ENCODE results near the gene RUBCN. TPM values are rescaled to one million over a fixed set of nuclear protein-coding genes. Genes with fewer than 3 reads are reported as not detected.

Gene RUBCN
- total RNA-seq, 2 experiments from 2014 or later, result 45.1 to 56.7 TPM

DNA sequence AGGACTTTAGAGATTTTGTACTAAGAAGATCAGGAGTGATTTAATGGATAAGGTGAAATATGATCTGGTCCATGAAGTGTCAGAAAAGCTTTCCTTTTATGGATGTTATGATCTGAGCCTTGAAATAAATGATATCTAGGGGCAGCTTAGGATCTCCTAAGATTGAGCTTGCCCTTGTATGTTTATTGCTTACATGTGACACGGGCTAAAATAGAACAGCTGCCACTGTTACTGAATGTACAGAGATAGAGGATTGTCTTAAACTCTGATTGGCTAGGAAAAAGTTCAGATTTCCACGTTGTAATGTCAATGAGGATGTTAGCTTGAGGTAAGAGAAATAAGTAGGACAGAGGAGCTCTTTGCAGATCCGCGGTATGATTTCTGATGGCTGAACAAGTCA, 21.8 kb upstream of the RUBCN start:
- H3K4me3 ChIP-seq (ENCODE audit: low read depth, low read length, poor library complexity, severe bottlenecking), result no peak overlapping the region
- no peaks in the 10 kb centered on the region; the same call in 1 of the 2 replicates for H4K20me1 ChIP-seq (ENCODE audit: insufficient read depth, low read length)
- H3K9me3 ChIP-seq (ENCODE audit: low read length), result no peaks in the 10 kb centered on the region
- H2AFZ ChIP-seq (ENCODE audit: low read length), result no peak overlapping the region
- BruUV-seq (replicated peaks), result no TSS peak
- intact Hi-C loops (cut with micrococcal nuclease; ENCODE audit: unreplicated experiment), result no loop called here
- ChIA-PET POLR2A (interaction anchor here (0.6 to 1.6 kb wide), 2 partner anchors 13 to 17 kb away, joined by 4 to 6 read pairs; no protein-coding TSS in a partner anchor), CTCF (ENCODE audit: unreplicated experiment) (no interaction called here)
- no peak overlapping the region for H3K4me2 ChIP-seq (ENCODE audit: low read length)
- peaks cover 25% of the 10 kb centered on the region for H3K79me2 ChIP-seq (ENCODE audit: insufficient read depth, low read depth, low read length)
- H3K4me1 ChIP-seq (ENCODE audit: insufficient read depth, low read length, poor library complexity, severe bottlenecking), result no peaks in the 10 kb centered on the region
- no peak for TF ChIP-seq EZH2phosphoT487 (IDR thresholded peaks at IDR 0.05; ENCODE audit: borderline replicate concordance, low read depth, low read length)
- TF ChIP-seq, protein P1, sequence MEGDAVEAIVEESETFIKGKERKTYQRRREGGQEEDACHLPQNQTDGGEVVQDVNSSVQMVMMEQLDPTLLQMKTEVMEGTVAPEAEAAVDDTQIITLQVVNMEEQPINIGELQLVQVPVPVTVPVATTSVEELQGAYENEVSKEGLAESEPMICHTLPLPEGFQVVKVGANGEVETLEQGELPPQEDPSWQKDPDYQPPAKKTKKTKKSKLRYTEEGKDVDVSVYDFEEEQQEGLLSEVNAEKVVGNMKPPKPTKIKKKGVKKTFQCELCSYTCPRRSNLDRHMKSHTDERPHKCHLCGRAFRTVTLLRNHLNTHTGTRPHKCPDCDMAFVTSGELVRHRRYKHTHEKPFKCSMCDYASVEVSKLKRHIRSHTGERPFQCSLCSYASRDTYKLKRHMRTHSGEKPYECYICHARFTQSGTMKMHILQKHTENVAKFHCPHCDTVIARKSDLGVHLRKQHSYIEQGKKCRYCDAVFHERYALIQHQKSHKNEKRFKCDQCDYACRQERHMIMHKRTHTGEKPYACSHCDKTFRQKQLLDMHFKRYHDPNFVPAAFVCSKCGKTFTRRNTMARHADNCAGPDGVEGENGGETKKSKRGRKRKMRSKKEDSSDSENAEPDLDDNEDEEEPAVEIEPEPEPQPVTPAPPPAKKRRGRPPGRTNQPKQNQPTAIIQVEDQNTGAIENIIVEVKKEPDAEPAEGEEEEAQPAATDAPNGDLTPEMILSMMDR (conservative IDR thresholded peaks at IDR 0.05; ENCODE audit: low read length), result no peak
- peaks cover 65% of the 10 kb centered on the region for H3K36me3 ChIP-seq (ENCODE audit: insufficient read depth, low read length)
- no peaks in the 10 kb centered on the region for H3K9me2 ChIP-seq (ENCODE audit: insufficient read depth, low read length)
- no peak for DNase-seq (ENCODE audit: low spot score)
- H3K27ac ChIP-seq (ENCODE audit: low read depth, low read length, poor library complexity, severe bottlenecking), result no peak overlapping the region

DNA sequence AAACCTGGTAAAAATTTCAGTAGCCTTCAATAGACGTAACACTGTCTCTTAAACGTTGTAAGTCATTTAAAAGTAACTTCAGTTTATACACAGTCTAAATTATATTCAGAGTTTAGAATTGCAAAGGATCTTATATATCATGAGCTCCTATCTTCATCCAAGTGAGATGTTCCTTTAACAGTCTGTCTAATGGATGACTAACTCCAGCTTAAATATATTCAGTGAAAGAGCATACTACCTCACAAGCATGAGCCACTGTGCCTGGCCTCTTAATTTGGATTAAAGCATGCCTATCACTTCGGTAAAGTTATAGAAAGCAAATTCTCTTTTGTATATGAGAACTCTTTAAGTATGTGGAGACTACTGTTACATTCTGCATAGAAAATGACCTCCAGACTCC, 20.0 kb upstream of the RUBCN start:
- DNase-seq (ENCODE audit: low spot score), result no peak
- Histone ChIP-seq H3K4me3 (ENCODE audit: low read depth, low read length, poor library complexity, severe bottlenecking) (no peak overlapping the region), H3K27ac (ENCODE audit: low read depth, low read length, poor library complexity, severe bottlenecking) (no peak overlapping the region), H3K4me1 (ENCODE audit: insufficient read depth, low read length, poor library complexity, severe bottlenecking) (peaks cover 15% of the 10 kb centered on the region), H3K9me3 (ENCODE audit: low read length) (no peaks in the 10 kb centered on the region), H3K36me3 (ENCODE audit: insufficient read depth, low read length) (peaks cover 51% of the 10 kb centered on the region), H3K79me2 (ENCODE audit: insufficient read depth, low read depth, low read length) (peaks cover 43% of the 10 kb centered on the region), H4K20me1 (ENCODE audit: insufficient read depth, low read length) (peaks cover 15% of the 10 kb centered on the region), H3K4me2 (ENCODE audit: low read length) (no peak overlapping the region), H3K9me2 (ENCODE audit: insufficient read depth, low read length) (no peaks in the 10 kb centered on the region), H2AFZ (ENCODE audit: low read length) (no peak overlapping the region)
- CTCF ChIA-PET (ENCODE audit: unreplicated experiment), result no interaction called here
- TF ChIP-seq EZH2phosphoT487 (IDR thresholded peaks at IDR 0.05; ENCODE audit: borderline replicate concordance, low read depth, low read length), result no peak
- TF ChIP-seq, protein P1 (conservative IDR thresholded peaks at IDR 0.05; ENCODE audit: low read length), result no peak
- POLR2A ChIA-PET, result interaction anchor here (0.5 kb wide), 1 partner anchor 636 kb away, joined by 3 read pairs; no protein-coding TSS in a partner anchor
- no TSS peak for BruUV-seq (replicated peaks)
- intact Hi-C loops (cut with micrococcal nuclease; ENCODE audit: unreplicated experiment), result no loop called here

DNA sequence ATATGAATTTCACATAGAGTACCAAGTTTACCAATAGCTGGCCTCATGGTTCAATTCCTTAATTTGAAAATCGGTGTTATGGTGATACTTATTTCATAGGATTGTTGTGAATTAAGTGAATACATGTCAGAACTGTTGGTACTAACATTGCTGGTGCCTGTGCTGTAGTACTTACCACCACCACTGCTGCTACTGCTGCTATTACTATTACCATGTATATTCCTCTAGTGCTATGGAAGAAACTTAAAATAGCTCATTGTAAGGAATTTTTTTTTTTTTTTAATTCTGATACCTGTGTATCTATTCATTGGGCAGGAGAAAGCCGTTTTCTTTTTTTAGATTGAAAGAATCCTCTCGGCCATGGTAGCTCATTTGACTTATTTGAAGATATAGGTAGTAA, 16.6 kb upstream of the RUBCN start:
- Histone ChIP-seq H3K36me3 (ENCODE audit: insufficient read depth, low read length) (peaks cover 19% of the 10 kb centered on the region), H3K9me2 (ENCODE audit: insufficient read depth, low read length) (no peaks in the 10 kb centered on the region), H3K9me3 (ENCODE audit: low read length) (no peaks in the 10 kb centered on the region), H3K4me2 (ENCODE audit: low read length) (peak overlapping the region; percentile 86; the same call in 1 of the 2 replicates), H3K79me2 (ENCODE audit: insufficient read depth, low read depth, low read length) (peaks cover 55% of the 10 kb centered on the region), H2AFZ (ENCODE audit: low read length) (no peak overlapping the region), H3K4me3 (ENCODE audit: low read depth, low read length, poor library complexity, severe bottlenecking) (no peak overlapping the region), H4K20me1 (ENCODE audit: insufficient read depth, low read length) (peaks cover 26% of the 10 kb centered on the region), H3K4me1 (ENCODE audit: insufficient read depth, low read length, poor library complexity, severe bottlenecking) (peaks cover 27% of the 10 kb centered on the region), H3K27ac (ENCODE audit: low read depth, low read length, poor library complexity, severe bottlenecking) (no peak overlapping the region)
- DNase-seq (ENCODE audit: low spot score), result peak; percentile 15
- no peak for TF ChIP-seq EZH2phosphoT487 (IDR thresholded peaks at IDR 0.05; ENCODE audit: borderline replicate concordance, low read depth, low read length)
- TF ChIP-seq, protein P1 (conservative IDR thresholded peaks at IDR 0.05; ENCODE audit: low read length), result no peak
- CTCF ChIA-PET (ENCODE audit: unreplicated experiment), result no interaction called here
- POLR2A ChIA-PET, result interaction anchor here (0.6 to 1.6 kb wide), 5 partner anchors 8 to 39 kb away, joined by 3 to 6 read pairs (median 3); partner anchors contain the start of gene LRCH3
- intact Hi-C loops (cut with micrococcal nuclease; ENCODE audit: unreplicated experiment), result no loop called here
- no TSS peak for BruUV-seq (replicated peaks)
